Psoas muscle (tissue), 8 donors: ENCODE results near the gene LIF. TPM values are rescaled to one million over a fixed set of nuclear protein-coding genes. Genes with fewer than 3 reads are reported as not detected.

Experiments
- ATAC-seq, 4 donors: fragments of 200-7000 bp; cut with Tn5 transposase; one replicate each; pipeline ENCODE4 v1.9.1; 2020; ENCODE audit warnings: moderate library complexity in 3 of 4, mild to moderate bottlenecking in 2 of 4
- DNase-seq, 2 donors: peaks; one replicate each; pipeline ENCODE4 v3.0.0-alpha.2; 2020
- H3K27ac ChIP-seq: fragments of 200-600 bp; one replicate; pipeline ENCODE4 v1.8.0; 2022
- H3K27me3 ChIP-seq, 3 donors: fragments of 200-600 bp in 1 of 3; one replicate each; pipeline versions ENCODE4 v1.6.1 to v1.8.0; 2013 to 2022; ENCODE audit warnings: low read length in 2 of 3, mild to moderate bottlenecking in 2 of 3, moderate library complexity in 1 of 3; ENCODE audit not compliant: insufficient read depth in 3 of 3
- H3K36me3 ChIP-seq, 2 donors: fragments of 200-600 bp in 1 of 2; one replicate each; pipeline versions ENCODE4 v1.6.1 to v1.8.0; 2013 to 2022; ENCODE audit warnings: low read depth in 1 of 2, mild to moderate bottlenecking in 1 of 2, moderate library complexity in 1 of 2; ENCODE audit not compliant: insufficient read depth in 1 of 2
- H3K4me1 ChIP-seq: fragments of 200-600 bp; one replicate; pipeline ENCODE4 v1.8.0; 2022
- H3K4me3 ChIP-seq: fragments of 200-600 bp; one replicate; pipeline ENCODE4 v1.8.0; 2022; ENCODE audit warnings: mild to moderate bottlenecking
- H3K9me3 ChIP-seq: fragments of 200-600 bp; one replicate; pipeline ENCODE4 v1.8.0; 2022
- CTCF ChIP-seq: fragments of 200-600 bp; IDR thresholded peaks from one replicate; pipeline ENCODE4 v1.8.0; 2022; ENCODE audit warnings: antibody characterized with exemption
- WGBS, 3 donors: extraction: QIAGEN DNeasy Blood & Tissue Kit; methylation state at CpG; one replicate each; pipeline versions ENCODE4 v1.1.6 to v1.1.7; 2013; 5-methylcytosine and 5-hydroxymethylcytosine counted together
- intact Hi-C, 2 donors: fragments of 100-400 bp; cut with DNase I; formaldehyde crosslinking; loops; one replicate each; pipeline versions ENCODE4 v1.11.0 to v1.14.2; 2022
- polyA plus RNA-seq, 3 donors: library from polyadenylated mRNA; stranded (reverse); fragments of 200-250 nt; gene quantifications; one replicate each; pipeline ENCODE4 v1.2.3, GENCODE V29; 2013
- total RNA-seq, 4 donors: library from RNA; stranded (reverse); fragmentation: NEBNext Ultra II Directional in 2 of 4; extraction: Animal tissue kit (Norgen Biotek cat#: 25700) in 2 of 4; gene quantifications; one replicate each; pipeline versions ENCODE4 v1.2.1 to v1.2.4, GENCODE V29; 2021 to 2023
- donor health status: healthy with polysubstance abuse.
- donor health status: DM: no; HTN: no; CAD: no; lungs with moderate emphysema.
- donor health status: Bipolar disorder and iron deficiency.
- donor health status: healthy.
- donor health status: DM: yes; HTN: yes; CAD: no.
- donor health status: DM: no; HTN: no; CAD: no.
- donor health status: DM: no; HTN: no; CAD: no.
- donor health status: DM: yes; HTN: yes; CAD: no.

LIF gene
- total and polyA plus RNA-seq, 7 donors: 0.10 to 21.4 (median 0.33) TPM; not detected in 1

DNA sequence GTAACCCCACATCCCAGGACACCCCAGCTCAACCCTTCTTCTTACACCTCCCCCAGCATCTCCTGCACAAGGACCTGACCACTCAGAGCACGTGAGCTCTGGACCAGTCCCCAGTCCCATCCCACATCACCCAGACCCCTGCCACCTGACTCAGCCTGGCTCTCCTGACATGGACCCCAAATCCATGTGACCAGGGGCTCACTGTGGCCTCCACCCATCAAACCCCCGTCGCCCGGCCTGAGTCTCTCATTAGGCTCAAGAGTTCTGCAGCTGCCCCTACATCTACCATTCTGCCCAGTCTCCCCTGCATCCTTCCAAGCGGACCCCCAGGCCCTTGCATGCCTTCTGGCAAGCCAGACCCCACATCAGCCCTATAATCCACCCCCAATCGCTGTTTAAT lies 1.9 kb upstream of the LIF start:
- Histone ChIP-seq H3K4me3 (no peak overlapping the region), H3K27ac (no peak overlapping the region), H3K4me1 (peaks cover 4% of the 10 kb centered on the region), H3K27me3 (peaks cover 0 to 51% (median 16%) of the 10 kb centered on the region in 3 donors), H3K36me3 (no peaks in the 10 kb centered on the region), H3K9me3 (no peaks in the 10 kb centered on the region)
- intact Hi-C loops: no loop called here
- no peak for TF ChIP-seq CTCF
- WGBS, 3 donors: 64 to 75% (median 72%) methylated on average over 6 of the region's 6 CpGs
- ATAC-seq (no peak), DNase-seq (no peak)

DNA sequence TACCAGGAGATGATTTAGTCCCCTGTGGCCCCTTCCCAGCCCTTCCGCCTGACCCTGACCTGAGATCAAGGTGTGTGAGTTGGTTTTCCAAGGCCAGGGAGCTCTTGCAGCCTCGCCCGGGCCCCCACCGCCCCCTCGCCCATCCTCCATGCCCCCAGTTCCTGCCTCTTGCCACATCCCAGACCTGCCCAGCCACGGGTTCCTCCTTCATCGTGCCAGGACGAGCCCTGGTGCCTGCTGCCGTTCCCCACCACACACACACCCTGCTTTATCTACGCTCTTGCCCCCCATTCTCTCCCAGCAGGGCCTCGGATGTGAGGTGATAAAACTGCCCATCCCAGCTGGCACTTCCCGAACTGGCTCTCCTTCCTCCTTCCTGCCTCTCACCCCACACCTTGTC lies 1.4 kb upstream of the LIF start:
- ATAC-seq (no peak), DNase-seq (no peak)
- Histone ChIP-seq H3K36me3 (no peaks in the 10 kb centered on the region), H3K27me3 (peaks cover 0 to 51% (median 16%) of the 10 kb centered on the region in 3 donors), H3K27ac (no peak overlapping the region), H3K4me3 (no peak overlapping the region), H3K9me3 (no peaks in the 10 kb centered on the region), H3K4me1 (peaks cover 4% of the 10 kb centered on the region)
- no peak for TF ChIP-seq CTCF
- 73 to 79% (median 78%) methylated on average over 12 of the region's 12 CpGs for WGBS, 3 donors
- intact Hi-C loops: no loop called here

GRCh38 chr22:30247561-30247960 lies 1.0 kb upstream of the LIF start:
- Histone ChIP-seq H3K4me1 (peaks cover 4% of the 10 kb centered on the region), H3K4me3 (no peak overlapping the region)

GRCh38 chr22:30246814-30247376 lies 336 bp upstream of the LIF start:
- H3K9me3 ChIP-seq: no peaks in the 10 kb centered on the region
- 33 to 37% (median 33%) methylated on average over 15 of the region's 15 CpGs for WGBS, 3 donors
- peak overlapping the region; percentile 61 for H3K4me3 ChIP-seq
- intact Hi-C loops: no loop called here
- H3K36me3 ChIP-seq: no peaks in the 10 kb centered on the region
- peaks cover 4% of the 10 kb centered on the region for H3K4me1 ChIP-seq
- ATAC-seq: no peak
- peaks cover 0 to 51% (median 18%) of the 10 kb centered on the region in 3 donors for H3K27me3 ChIP-seq
- no peak for DNase-seq
- TF ChIP-seq CTCF: no peak
- H3K27ac ChIP-seq: no peak overlapping the region

More at GRCh38 chr22:30247561-30247960, 1.0 kb upstream of the LIF start:
- intact Hi-C loops: no loop called here
- Histone ChIP-seq H3K27ac (no peak overlapping the region), H3K9me3 (no peaks in the 10 kb centered on the region), H3K27me3 (peaks cover 0 to 51% (median 16%) of the 10 kb centered on the region in 3 donors), H3K36me3 (no peaks in the 10 kb centered on the region)
- TF ChIP-seq CTCF: no peak
- ATAC-seq (no peak), DNase-seq (no peak)
- 78 to 85% (median 82%) methylated on average over 11 of the region's 11 CpGs for WGBS, 3 donors
